Astrocyte (in vitro differentiated cells and primary cell): ENCODE measurements around the gene TAX1BP3.

ENCODE experiments used
- EZH2 ChIP-seq: IDR thresholded peaks from 2 replicates; pipeline ENCODE4 v1.6.1; 2012; ENCODE audit warnings: mild to moderate bottlenecking, low read length, inconsistent platforms; ENCODE audit not compliant: insufficient read depth
- TF ChIP-seq, protein P1 (sequence below): IDR thresholded peaks from 2 replicates; pipeline ENCODE4 v1.5.1; 2011; ENCODE audit warnings: low read depth, mild to moderate bottlenecking, inconsistent platforms, low read length, moderate library complexity; ENCODE audit not compliant: insufficient read depth

DNA sequence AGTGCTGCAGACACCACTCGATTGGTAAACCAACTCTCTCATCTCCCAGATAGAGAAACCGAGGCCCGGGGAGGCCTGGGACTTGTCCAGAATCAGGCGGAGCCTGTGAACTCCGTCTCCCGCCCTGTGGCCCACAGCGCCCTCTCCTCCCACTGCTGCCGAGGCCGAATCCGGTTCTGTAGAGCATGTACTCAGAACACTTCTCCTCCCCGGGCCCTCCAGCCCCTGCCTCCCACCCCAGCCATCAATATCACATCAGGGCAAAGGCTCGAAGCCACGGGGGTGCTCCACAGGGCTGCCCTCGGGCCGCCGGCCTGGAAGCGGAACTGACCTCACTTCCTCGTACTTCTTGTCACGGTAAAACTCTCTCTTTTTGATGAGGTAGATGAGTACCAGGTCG, 13.2 kb upstream of the TAX1BP3 start:
- TF ChIP-seq, protein P1, sequence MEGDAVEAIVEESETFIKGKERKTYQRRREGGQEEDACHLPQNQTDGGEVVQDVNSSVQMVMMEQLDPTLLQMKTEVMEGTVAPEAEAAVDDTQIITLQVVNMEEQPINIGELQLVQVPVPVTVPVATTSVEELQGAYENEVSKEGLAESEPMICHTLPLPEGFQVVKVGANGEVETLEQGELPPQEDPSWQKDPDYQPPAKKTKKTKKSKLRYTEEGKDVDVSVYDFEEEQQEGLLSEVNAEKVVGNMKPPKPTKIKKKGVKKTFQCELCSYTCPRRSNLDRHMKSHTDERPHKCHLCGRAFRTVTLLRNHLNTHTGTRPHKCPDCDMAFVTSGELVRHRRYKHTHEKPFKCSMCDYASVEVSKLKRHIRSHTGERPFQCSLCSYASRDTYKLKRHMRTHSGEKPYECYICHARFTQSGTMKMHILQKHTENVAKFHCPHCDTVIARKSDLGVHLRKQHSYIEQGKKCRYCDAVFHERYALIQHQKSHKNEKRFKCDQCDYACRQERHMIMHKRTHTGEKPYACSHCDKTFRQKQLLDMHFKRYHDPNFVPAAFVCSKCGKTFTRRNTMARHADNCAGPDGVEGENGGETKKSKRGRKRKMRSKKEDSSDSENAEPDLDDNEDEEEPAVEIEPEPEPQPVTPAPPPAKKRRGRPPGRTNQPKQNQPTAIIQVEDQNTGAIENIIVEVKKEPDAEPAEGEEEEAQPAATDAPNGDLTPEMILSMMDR, result no peak
- no peak for TF ChIP-seq EZH2
